NCI-H524 treated with DMSO at 0.1 percent for 48 hours (cell line): ENCODE data around the gene RECQL5.

ENCODE experiments used
- DNase-seq: peaks from one replicate; lab custom pipeline; 2025; lab: John Stamatoyannopoulos, UW

RECQL5 gene

DNA sequence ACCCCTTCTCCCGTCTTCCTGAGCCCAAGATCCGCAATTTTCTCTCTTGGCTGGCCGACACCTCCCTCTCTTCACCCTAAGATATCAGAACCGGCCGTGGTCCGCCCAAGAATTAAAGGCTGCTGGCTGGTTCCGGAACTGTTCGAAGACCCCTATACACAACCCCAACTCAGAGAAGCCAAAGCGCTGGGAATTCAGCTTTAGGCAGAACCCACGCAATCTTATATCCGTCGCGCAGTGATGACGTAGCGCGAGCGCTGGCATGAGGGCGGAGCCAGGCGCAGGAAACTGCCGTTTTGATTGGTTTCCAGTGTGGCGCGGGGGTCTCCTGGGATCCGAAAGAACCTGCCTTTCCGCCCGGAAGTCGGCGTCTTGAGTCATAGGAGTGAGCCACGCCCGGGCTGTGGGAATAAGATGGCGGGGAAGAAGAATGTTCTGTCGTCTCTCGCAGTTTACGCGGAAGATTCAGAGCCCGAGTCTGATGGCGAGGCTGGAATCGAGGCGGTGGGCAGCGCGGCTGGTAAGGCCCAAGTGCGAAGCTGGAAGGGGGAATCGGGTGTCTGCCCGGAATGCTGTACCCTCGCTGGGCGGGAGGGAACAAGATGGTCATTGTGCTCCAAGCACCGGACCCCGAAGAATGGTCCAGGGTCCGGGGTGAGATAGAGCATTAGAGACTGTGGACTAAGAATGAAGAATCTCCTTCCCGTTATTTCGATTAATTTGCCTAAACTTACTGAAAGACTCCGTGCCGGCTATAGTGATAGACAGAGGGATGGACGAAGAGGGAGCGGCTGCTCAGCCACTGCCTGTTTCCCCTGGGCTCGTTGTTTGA, at the start of gene RECQL5, which contains the start of gene SAP30BP:
Gene RECQL5, minus strand, starts transcription at position 196 of the 832 bp plus-strand sequence. CDS start 597 bp downstream, outside the sequence.
Gene SAP30BP, plus strand, starts transcription at position 380 of the 832 bp plus-strand sequence. Its CDS starts 35 bp downstream, at position 415.
- peak; percentile 98 for DNase-seq

DNA sequence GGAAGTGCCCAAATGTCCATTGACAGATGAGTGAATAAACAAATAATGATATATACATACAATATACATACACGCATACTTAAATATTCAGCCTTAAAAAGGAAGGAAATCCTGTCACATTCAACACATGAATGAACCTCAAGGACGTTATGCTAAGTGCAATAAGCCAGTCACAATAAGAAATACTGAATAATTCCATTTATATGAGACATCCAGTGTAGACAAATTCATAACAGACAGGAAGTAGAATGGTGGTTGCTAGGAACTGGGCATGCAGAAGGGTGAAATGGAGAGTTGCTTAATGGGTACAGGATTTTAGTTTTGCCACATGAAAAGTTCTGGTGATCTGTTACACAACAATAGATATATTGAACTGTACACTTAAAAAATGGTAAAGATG, 45.5 kb upstream of the RECQL5 start:
- DNase-seq, result no peak

DNA sequence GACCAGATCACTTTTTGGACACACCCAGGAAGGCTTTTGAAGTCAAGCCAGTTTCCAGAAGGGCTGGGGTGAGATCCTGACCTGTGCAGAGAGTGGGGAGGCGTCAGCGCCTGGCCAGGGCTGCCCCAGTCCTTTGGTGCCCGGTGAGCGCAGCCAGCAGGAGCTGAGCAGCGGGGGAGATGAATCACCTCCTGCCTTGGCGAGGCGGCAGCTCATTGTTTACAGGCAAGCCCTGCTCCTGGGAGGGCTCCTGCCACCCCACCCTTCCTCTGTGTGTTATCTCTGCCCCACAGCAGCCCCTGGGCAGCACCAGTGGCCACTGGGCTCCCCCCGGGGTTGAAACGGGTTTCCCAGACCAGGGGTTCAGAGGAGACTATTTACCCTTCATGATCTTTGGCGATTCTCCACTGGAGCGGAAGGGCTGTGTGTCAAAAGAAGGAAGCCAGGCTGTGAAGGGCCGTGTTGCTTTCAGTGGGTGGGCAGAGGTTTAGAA, 40.2 kb upstream of the RECQL5 start:
- no peak for DNase-seq

DNA sequence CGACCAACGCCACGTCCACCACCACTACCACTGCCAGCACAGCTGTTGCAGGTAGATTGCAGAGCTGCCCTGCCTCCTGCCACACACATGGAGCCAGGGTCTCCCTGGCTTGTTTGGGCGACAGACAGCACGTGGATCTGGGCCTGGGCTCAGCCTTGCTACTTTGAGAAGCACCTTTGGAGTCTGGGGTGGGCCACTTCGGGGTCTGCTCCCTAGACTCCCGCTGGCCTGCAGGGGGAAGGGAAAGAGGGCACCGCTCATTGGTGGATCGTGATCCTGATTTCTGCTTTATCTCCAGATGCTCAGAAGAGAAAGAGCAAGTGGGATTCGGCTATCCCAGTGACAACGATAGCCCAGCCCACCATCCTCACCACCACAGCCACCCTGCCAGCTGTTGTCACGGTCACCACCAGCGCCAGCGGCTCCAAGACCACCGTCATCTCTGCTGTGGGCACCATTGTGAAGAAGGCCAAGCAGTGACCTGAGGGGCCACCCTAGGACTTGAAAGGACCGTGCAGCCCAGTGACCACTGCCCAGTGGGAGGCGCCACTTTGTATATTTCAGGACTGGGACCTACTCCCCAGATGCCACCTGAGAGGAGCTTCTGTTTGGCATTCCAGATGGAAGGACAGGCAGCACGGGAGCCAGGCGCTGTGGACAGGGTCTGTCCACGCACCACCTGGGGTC, 39.2 kb upstream of the RECQL5 start:
- no peak for DNase-seq

DNA sequence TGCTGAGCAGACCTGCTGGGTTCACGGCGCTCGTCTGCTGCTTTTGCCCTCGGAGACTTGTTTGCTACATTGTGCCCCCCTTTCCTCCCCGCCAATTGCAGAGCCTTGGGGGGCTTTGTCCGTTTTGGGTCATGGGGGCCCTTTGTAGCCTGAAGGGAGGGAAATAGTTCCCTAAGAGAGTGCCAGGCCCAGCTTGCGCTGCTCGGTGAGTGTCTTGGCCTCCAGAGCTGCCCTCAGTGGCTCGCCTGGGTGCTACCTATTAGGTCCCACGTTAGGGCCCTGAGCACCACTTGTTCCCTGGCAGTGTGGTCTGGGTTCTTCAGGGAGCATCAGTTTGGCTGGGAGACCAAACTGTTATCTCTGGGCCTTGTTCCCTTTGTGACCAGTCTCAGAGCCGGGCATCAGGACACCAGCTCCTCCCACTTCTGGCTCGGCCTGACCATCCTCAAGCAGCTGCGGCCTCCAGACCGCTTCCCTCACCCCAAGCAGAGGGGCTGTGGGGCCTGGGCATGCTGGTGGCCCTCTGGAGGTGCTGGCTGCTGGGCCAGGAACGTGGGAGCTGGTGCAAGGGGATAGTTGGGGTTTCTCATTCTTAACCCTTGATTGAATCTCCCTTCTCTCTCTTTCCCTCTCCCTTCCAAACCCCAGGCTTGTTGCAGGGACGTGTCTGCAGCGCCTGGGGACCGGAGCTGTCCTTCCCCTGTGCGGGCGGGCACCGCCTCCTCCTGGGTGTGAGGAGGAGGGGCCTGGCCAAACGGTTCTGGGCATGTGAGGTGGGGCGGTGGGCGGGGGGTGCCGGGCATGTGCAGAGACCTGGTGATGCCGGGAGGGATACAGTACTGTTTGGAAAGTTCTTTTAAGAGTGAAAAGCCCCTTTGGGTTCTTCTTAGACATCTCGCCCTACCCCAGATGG, 38.3 kb upstream of the RECQL5 start:
- no peak for DNase-seq

DNA sequence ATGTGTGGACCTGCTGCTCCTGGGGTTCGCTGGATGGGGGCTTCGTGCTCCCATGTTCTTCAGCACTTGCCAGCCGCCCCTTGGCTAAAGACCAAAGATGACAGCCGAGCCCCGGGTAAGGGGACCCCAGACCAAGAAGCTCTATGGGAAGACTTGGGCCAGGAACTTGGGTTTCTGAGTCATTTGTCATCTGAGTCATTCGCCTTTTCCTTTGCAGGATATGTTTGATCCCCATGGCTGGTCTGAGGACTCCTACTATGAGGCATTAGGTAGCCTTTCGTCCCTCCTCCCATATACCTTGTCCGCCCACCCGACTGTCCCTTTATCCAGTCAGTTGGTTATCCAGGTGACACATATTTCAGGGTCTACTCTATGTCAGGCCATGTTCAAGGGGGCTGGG, 36.6 kb upstream of the RECQL5 start:
- no peak for DNase-seq

DNA sequence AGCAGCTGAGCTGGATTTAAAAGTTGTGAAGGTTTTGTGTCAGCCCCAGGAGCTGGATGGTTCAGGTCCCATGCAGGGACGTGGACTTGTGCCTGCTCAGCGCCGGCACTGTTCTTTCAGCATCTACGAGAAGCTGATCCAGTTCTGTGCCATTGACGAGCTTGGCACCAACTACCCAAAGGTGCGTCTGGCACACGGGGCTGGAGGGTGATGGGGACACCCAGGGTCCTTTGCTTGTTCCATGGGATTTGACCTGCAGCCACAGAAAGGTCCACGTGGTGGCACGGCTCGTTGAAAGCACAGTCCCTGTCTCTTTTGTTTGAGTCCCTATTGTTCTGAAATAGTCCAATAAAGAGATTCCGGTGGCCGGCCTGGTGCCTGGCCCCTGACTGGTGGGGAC, 36.2 kb upstream of the RECQL5 start:
- DNase-seq, result no peak

DNA sequence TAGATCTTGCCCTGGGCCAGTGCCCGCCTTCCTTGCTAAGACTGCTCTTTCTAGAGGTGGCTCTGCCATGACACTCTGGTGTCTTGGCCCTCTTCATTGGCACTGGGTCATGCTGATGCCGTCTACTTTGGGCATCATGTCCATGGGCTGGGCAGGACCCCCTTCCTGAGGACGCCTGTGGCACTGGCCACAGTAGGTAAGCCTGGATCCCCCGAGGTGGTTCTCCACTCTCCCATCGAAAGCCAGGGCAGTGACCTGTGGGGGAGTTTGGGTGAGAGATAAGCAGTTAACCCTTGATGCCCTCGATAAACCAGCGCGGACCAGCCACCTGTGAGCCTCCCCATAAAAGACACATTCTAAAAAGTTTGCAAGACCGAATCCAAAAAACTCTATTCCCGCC, 34.3 kb upstream of the RECQL5 start:
- DNase-seq, result no peak

DNA sequence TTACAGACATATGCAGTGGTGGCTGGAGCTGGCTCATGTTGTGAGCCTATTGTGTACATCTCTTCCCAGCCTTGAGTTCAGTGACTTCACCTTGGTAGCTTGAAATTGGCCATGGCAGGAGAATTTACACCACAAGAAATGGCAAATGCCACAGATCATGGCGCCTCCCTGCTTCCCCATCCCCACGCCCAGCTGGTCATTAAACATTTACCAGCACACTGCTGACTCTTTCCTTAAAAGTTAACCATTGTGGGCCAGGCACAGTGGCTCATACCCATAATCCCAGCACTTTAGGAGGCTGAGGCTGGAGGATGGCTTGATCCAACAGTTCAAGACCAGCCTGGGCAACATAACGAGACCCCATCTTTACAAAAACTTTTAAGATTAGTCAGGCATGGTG, 31.7 kb upstream of the RECQL5 start:
- no peak for DNase-seq

DNA sequence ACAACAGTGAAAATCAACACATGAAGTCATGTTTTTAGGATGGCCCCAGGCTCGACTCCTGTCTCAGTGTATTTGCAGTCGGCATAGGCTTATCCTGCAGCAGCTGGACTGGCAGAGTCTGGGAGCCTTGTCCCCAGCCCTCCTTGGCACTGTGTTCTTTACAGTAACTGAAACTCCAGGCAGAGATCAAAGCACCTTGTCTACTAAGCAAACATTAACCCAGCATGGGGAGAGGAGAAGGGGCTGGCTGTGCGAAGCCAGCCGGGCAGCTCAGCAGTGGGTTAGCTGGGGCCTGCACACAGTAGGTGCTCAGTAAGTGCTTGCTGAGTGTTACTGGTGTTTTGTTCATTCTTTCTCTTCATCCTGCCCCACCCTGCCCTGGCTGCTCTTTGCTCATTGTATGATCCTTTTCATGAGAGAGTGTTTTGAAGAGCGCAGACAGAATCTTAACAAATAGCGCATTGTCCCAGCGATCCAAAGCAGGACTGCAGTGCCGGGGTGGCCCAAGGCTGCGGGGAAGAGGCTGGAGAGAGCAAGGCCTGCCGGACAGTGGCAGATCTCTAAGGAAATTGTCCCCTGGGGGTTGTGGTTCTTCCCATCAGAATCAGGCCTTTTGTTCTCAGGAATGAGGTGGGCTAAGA, 30.8 kb upstream of the RECQL5 start:
- no peak for DNase-seq

DNA sequence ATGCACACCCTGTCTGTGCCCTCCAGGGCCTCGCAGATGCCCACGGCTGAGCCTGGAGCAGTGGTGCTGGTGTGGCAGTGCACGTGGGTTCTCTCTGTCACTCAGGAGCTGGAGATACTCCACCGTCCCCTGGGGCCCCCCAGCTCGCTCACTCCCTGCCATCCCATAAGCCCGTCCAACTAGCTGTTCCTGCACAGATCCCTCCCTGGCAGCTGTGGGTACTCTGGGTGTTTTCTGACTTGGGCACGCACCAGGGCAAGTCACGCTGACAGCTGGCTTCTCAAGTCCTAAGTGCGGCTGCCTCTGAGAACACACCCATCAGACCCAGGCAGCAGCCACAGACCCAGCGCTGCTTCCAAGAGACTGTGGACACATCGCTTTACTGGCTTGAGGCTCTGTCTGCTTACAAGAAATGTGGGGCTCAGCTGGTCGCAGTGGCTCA, 28.9 kb upstream of the RECQL5 start:
- no peak for DNase-seq

DNA sequence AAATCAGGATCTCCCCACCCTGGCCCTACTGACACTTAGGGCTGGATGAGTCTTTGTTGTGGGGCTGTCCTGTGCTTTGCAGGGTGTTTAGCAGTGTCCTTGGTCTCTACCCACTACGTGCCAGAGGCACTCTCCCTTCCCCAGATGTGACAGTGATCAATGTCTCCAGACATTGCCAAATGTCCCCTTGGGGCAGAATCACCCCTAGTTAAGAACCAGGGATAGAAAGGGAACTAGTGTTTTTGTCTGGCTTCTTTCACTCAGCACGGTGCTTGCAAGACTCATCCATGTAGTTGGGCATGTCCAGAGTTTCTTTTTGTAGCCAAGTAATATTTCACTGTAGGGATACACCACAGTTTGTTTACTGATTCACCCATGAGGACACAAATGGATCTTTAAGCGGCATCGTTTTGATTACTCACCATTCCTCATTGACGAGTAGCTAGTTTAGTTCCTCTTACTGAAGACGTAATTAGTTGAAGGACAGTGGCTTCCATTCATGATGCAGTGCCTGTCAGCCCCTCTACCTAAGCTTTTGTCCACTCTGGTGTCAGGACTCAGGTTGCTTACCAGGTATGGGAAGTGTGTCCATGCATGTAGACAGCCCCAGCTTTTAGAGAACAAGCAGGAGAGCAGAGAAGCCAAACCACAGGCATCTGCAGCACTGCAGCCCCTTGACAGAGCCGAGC, 28.3 kb upstream of the RECQL5 start:
- DNase-seq, result no peak

DNA sequence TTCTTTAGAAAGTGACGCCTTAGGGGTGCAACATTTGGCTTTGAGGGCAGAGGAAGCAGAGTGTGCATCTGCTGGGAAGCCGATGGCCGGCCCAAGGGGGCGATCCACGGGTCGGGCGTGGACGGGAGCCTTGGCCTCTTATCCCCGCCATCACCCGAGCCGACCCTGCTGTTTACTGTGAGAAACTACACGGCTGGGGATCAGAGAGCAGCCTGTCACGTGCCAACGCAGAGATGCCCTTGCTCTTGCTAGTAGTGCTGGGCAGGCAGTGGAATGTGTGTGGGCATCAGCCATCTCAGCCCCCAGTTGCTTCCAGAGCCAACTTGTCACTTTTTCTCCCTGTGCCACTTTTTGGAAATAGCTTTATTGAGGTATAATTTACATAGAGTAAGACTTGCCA, 27.6 kb upstream of the RECQL5 start:
- no peak for DNase-seq

DNA sequence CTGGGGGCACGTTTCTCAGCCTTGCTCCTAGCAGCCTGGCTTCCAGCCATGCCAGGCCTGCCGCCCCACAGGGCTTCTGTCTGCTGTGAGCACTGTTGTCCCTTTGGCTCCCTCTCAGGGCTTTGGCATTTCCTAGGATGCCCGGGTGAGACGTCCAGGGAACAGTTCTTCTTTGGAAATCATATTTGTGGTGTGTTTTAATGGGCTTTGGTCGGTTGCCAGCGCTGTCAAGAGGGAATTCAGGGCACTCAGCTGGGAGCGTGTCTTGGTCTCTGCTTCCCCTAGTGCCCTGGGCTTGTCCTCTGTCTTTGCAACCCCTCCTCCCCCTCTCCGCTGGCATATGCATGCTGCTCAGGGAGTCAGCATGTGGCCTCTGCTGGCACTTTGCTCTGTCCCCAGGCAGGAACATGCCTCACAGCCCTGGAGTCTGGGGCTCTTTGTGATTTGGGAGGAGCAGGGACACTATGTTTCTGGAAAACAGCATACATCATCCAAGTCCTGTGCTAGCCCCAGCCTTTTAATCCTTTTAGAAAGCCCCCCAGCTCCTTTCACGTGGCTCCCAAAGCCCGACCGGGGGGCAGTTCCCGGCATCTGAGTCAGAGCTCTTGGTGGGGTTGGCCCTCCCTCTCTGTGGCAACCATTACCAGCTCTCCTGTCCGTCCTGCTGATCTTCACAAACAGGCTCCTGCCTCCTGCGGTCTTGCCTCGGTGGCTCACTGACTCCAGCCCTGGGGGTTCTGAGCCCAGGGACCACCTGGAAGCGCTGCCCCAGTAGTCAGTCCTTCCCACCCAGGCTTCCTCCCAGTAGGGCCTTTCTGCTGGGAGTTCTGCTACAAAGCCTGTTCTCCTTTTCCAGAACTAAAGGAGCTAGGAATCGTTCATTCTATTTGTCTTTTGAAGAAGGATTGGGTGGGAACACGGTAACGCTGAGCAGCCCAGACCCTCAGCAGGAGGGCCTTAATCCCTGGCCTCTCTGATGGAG, 26.8 kb upstream of the RECQL5 start:
- DNase-seq, result no peak

DNA sequence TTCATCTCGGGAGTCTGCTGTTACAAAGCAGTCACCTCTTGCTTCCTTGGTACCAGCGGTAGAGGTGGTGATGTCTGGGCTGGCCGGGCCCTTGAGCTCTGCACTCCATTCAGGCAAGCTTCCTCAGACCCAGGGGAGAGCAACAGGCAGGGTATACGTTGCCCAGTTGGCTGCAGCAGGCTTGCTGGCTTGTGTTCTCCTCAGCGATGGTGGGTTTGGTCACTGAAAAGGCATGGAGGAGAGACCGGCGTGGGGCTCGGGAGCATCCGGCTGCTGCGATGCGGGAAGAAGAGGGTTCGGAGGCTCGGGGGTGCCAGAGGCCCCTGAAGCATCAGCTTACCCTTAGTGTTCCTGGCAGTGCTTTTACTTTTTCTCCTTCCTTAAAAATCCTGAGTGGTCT, 26.0 kb upstream of the RECQL5 start:
- DNase-seq, result no peak

DNA sequence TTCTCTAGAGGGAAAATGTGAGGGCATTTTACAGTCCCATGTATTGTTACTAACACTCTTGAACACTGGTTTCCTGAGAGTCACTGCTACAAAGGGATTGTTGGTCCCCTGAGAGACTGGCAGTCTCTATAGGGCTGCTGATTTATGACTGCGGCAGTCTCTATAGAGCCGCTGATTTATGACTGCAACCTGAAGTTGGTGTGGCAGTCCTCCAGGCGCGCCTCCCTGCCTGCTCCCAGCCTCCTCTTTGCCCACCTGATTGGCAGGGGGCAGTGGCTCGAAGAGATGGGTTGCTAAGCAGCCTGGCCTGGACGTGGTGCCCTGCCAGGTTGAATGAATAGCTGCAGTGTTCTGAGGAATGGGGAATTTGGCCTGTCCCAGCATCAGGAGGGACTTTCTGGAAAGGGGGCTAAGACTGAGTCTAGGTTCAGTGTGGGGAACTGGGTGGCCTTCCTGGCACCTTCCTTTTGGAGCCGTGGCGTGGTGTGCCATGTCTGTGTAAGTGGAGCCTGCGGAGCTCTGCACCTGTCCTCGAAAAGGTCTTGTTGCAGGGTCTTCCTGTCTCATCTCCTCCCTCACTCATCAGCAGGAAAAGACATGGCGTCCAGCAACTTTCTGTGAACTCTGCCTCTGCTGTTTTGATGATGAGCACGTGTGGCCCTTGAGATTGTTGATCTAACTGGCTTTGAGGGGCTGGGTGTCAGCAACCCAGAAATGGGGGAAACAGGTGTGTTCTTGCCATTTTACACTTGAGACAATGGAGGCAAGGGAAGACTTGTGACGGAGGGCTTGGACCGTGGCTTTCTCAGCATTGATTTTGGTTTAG, 25.1 kb upstream of the RECQL5 start:
- no peak for DNase-seq

DNA sequence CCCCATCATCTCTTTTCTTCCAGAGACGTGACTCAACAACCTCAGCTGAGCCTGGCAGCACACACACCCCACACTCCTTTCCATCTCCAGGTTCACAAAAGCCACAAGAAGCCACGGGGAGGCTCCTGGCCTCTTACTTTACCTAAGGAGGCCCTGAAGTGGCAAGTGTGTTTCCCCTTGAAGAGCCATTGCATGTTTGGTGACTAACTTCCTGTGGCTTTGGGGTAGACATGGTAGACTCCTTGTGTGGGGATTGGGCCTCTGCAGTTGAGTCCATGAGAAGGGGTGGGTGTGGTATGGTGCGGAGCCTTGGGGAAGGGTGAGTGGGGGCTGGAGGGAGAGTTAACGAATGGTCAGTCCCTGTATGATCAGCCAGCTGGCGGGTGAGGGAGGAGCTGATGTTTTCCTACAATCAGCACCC, 24.4 kb upstream of the RECQL5 start:
- DNase-seq, result no peak

DNA sequence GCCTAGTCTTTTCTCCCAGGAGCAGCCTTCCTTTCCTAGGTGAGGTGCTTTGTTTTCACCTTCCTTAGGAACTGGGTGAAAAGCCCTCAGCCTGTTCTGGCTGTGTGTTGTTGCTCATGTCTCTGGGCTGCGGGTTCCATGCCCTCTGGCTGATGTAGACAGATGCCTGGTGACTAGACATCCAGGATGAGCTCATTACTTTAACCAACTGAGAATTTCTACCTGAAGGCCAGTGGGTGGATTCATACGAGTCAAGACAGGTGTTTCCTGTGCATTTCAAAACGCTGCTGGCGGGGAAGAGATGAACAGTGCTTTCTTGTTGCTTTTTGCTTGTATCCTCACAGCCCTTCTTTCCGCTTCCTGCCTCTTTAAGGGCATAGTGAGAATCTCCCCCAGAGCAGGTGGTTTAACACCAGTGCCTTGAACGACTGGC, 22.5 kb upstream of the RECQL5 start:
- no peak for DNase-seq
